Iris pigment epithelial cell (primary cell): Measurements from ENCODE around the gene PTPRF.

Source experiments
- DNase-seq: peaks from one replicate; pipeline ENCODE4 v3.0.0-alpha.2; 2011; ENCODE audit warnings: low read depth

The PTPRF gene

DNA sequence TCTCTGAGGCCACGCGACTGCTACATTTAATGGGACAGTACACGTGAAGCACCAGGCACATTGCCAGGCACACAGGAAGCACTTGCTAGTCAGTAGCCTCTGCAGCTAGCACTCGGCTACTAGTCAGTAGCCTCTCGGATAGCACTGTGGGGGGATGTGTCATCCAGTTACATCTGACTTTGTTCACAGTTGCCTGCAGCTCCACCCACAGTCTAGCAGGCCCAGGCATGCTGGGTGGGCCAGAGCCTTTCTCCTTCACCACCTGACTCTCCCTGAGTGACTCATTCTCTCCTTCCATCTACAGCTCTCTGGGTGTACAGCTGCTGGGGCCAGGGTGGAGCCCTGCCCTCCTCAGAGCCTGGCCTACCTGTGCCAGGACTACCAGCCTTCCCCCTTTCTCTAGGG lies 51.5 kb downstream of the PTPRF start:
- DNase-seq, result peak; percentile 97

DNA sequence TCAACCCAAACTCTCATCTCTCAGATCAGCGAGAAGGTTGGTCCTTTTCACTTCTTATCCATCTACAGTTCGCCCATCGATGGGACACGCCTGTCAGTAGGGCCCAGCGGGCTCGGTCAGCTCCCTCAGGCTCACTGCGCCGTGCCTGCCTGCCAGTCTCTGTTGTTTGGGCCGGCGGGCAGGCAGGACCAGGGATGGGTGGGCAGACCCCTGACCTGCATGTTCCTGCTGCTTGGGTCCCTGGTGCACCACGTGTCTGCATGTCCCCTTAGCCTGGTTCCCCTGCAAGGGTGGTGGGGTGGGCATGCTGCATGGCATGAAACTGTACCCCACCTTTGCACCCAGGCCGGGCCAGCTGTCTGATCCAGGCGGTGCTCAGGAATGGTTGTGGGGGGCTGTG lies 52.4 kb downstream of the PTPRF start:
- DNase-seq, result no peak

DNA sequence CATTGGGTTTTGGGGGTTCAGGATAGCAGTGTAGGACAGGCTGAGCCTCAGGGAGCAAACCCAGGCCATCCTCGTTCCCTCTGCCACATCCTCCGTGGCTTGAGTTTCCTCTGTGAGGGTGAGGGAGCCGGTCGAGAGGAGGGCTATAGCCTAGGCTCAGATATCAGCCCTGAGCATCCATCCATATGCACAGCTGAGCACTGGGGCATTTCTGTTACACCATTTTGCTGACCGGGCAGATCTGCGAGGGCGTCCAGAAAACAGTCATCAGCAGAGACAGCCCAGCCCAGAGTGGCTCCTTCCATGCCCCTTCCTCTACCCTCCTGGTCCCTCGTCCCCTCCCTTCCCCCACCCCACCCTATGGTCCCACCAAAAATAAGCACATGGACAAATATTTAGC lies 53.5 kb downstream of the PTPRF start:
- DNase-seq, result no peak

DNA sequence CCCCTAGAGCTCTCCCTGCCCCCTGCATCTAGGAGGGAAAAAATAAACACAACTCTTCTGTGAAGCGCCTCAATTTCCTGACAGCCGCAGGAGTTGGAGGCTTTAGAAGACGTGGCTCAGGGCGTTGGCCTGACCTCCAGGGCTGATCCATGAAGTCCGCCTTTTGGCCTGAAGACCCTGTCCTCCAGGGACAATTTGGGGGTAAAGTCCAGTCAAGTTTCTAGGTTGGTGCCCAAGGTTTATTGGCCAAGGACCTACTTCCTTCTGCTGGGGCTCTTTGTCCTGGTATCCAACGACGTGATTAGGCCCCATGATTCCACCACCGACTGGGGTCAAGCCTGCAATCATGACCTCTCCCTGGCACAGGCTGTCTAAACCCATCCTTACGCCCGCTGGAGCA lies 54.9 kb downstream of the PTPRF start:
- DNase-seq, result no peak

DNA sequence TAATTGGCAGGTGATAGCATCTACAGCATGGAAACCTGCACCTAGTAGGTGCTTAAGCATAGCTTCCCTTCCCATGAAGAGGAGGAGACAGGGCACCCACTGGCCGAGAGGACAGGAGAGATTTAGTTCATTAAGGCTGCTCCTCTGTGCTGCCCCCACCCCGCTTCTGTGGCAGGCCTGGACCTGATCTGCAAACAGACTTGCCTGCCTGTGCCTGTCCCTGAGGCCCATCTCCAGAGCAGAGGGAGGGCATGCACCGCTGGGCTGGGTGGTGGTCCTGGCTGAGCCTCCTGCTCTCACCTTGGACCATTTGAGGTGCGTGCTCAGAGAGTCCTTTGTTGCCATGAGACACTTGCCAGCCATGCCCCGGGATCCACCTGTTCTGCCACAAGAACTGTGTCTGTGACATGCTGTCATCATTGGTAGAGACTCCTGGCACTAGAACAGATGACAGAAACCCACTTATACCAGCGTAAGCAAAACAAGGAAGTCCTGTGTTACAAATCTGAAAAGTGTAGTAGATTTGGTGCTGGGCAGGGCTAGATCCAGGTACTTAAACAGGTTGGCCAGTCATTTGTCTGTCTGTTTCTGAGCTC lies 55.6 kb downstream of the PTPRF start:
- DNase-seq, result no peak

DNA sequence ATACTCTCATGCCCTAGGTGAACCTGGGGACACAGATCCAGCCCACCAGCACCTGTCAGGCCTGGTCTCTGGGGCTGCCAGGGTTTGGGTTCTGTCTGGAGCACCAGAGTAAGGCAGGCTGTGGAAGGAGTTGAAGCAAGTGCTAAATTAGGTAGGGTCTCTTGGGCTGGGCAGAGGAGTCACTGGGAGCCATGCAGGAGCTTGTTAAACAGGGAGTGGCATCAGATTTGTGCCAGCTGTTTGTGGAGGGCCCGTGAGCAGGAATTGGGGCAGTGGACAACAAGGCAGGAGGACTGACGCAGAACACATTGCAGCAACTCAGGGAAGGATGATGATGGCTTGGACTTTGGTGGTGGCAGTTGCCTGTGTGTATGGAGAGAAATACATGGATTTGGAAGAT lies 56.3 kb downstream of the PTPRF start:
- DNase-seq, result no peak

DNA sequence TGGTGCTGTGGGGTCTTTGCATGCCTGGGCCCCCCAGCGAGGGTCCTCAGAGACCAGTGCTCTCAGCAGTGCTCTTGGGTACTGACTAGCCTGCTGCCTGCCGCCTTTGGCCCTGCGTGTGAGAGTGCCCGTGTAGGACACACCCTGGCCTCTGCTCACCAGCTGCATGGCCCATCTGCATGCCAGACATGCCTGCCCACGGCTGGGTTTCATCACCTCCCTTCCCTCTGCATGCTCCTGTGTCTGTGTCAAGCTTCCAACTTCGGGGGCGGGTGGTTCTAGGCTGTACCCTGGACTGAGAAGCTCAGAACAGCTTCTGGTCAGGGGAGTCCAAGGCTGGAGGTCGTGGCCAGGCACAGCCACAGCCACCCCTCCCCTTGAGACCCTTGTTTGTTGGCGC lies 56.9 kb downstream of the PTPRF start:
- peak; percentile 36 for DNase-seq

DNA sequence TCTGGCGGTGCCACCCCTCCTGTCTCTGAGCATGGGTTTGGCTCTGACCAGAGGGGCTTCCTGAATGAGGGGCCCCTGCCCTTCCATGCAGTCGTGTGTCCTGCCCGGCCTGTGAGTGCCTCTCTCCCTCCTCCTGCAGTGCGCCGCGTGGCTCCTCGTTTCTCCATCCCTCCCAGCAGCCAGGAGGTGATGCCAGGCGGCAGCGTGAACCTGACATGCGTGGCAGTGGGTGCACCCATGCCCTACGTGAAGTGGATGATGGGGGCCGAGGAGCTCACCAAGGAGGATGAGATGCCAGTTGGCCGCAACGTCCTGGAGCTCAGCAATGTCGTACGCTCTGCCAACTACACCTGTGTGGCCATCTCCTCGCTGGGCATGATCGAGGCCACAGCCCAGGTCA lies 57.9 kb downstream of the PTPRF start:
- no peak for DNase-seq

DNA sequence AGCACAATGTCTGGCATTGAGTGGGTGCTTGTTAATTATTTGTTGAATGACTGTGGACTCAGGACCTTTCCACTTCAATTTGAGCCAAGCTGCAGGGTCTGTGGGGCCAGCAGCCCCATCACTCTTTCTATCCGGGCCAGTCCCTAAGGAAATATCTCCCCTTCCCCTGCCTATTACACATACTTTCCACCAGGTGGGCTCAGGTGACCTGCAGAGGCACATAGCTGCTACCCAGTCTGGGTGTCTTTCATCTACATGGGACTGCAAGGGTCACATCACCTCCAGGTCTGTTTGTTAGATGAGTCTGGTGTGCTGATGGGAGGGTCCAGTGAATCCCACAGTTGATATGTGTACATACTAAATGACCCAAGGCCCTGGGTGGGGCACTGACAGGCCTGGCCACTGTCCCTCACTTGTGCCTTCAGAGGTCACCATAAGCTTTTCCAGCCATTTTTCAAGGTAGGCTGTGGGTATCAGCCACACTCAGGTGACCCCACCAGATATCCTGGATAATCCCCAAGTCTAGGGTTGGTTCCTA lies 59.8 kb downstream of the PTPRF start:
- no peak for DNase-seq

DNA sequence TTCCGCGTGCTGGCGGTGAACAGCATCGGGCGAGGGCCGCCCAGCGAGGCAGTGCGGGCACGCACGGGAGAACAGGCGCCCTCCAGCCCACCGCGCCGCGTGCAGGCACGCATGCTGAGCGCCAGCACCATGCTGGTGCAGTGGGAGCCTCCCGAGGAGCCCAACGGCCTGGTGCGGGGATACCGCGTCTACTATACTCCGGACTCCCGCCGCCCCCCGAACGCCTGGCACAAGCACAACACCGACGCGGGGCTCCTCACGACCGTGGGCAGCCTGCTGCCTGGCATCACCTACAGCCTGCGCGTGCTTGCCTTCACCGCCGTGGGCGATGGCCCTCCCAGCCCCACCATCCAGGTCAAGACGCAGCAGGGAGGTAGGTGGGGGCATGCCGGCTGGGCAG lies 60.5 kb downstream of the PTPRF start:
- no peak for DNase-seq

DNA sequence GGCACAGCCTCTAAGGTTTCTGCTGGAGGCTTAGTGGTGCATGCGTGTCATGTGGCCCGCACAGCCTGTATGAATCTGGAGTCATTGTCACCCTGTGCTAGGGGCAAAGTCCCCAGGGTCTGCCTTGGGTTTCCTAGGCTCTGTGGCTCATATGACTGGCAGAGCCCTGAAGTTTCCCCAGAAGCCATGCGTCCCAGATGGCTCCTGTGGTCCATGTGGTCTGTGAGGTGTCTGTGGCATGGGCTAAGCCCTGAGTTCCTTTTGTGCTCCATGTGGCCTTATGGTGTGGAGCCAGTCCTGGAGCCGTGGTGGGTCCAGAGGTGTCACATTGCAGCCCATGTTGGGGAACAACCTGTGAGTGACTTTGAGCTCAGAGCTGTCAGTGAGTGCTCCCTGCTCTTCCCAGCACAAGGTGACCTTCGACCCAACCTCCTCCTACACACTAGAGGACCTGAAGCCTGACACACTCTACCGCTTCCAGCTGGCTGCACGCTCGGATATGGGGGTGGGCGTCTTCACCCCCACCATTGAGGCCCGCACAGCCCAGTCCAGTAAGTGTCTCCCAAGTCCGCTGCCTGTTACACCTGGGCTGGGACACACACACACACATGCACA lies 61.5 kb downstream of the PTPRF start:
- DNase-seq, result no peak

DNA sequence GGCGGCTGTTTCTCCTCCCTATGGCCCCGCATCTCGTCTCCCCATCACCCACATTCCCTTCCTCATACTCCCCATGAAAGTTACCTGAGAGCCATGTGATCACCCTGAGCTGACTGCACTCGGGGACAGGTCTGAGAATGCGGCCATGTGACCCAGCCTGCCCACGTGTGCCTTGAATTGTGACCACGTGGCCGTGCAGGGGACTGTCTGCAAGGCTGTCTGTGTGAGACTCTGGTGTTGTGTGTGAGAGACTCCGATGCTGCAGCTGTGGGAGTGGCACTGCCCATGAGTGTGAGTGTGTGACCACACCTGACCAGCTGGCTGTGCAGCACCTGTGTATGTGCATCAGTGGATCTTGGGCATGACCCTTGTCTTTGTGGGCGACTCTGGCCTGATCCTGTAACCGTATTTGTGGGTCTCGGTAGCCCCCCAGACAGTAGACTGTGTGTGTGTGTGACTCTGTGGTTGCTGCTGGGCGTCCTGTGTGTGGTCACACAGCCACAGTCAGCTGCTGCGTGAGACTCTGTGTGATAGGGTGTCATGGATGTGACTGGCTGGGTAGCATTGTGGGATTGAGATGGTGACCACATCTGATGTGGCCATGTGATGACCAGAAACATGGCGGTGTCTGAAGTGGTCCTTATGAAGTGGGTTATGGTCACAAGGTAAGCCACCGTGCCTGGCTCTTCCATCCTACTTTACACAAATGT lies 62.4 kb downstream of the PTPRF start:
- DNase-seq, result no peak

DNA sequence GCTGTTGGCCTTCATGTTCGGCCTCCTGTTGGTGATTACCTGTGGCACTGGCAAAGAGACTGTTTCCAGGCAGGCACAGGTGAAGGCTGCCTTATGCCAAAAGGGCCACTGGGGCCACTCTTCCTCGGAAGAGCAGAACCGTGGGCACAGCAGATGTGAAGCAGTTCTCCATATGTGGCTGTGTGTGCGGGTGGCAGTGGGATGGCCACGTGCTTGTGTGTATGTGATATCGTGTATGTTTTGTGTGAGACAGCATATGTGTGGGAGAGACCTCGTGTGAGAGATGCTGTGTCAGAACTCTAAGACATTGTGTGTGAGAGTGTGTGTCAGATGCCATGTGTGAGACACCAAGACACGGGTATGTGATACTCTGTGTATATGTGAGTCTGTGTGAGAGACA lies 65.9 kb downstream of the PTPRF start:
- no peak for DNase-seq

DNA sequence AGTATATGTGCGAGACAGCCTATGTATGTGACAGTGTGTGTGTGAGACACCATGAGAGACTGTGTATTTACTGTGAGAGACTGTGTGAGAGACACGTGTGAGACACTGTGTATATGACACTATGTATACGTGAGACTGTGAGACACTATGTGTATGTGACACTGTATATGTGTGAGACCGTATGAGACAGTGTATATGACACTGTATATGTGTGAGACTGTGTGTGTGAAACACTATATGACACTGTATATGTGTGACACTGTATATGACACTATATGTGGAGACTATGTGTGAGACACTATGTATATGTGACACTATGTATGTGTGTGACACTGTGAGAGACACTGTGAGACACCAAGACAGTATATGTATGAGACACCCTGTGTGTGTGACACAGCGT lies 66.3 kb downstream of the PTPRF start:
- DNase-seq, result no peak

DNA sequence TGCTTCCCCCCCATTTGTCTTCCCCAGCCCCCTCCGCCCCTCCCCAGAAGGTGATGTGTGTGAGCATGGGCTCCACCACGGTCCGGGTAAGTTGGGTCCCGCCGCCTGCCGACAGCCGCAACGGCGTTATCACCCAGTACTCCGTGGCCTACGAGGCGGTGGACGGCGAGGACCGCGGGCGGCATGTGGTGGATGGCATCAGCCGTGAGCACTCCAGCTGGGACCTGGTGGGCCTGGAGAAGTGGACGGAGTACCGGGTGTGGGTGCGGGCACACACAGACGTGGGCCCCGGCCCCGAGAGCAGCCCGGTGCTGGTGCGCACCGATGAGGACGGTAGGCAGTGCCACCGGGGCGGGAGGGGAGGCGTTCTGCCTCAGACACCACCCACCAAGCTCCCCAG lies 67.0 kb downstream of the PTPRF start:
- no peak for DNase-seq

DNA sequence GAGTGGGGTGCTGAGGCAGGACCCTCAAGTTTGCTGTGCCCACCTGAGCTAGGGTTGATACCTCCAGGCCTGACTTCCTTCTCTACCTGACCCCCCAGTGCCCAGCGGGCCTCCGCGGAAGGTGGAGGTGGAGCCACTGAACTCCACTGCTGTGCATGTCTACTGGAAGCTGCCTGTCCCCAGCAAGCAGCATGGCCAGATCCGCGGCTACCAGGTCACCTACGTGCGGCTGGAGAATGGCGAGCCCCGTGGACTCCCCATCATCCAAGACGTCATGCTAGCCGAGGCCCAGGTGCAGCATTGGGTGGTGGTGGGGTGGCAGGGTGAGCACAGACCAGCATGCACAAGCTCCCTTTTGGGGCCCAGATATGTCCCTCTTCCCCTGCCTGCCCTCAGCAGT lies 67.9 kb downstream of the PTPRF start:
- no peak for DNase-seq

DNA sequence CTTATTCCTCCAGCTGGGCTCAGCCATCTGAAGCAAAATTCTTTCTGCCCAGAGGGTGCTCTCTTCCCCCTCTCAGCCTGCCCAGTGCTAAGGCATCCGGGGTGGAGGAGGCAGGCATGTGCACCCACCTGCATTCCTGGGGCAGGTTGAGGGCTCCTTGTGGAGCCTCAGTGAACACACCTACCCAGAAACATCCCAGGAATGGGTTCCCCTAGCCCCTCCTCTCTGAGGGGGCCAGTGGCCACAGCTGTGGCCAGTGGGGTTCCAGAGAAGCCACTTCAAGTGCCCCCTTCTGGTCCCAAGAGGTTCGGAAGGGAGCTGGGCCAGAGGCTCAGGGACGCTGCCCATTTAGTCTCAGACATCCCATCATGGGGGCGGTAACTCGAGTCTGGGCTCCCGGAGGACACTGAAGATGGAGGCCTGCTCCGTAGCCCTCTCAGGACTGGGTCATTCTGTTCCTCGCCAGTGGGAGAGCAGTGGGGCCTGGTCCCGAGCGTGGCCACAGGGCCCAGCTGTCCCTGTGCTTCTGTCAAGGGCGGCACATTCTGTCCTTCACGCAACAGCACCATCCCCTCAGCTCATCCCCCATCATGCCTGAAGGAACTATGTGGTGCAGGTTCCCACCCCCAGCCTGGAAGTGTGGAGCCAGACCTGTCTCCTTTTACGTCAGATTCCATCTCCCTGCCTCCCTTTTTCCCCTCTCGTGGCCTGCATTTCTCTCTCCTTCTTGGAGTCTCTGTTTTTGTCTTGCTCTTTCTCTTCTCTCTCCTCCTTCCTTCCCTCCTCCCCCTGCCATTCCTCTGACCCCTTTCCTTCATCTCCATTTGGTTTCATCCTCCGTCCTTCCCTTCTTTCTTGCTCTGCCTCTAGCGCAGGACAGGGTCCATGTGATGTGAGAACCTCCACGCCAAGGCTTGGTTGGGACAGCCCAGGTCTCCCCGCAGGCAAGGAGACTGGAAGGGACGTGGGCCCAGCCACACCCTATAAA lies 69.6 kb downstream of the PTPRF start:
- no peak for DNase-seq

DNA sequence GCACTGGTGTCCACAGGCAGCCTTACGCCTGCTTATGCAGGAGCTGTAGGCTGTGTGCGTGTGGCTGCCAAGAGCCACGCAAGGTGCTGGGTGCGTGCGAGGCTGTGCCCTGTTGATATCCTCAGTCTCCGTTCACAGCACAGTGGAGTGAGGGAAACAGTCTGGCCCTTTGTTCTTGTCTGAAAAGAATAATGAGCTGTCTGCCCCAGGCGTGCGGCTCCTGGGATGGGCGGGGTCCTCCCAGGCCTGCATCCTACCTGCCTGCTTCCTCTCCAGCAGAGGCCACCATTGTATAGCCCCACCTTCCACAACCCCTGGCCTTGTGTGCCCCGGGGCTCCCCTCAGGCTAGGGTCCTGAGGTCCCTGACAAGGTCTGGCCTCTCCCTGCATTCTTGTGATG lies 72.3 kb downstream of the PTPRF start:
- DNase-seq, result no peak

DNA sequence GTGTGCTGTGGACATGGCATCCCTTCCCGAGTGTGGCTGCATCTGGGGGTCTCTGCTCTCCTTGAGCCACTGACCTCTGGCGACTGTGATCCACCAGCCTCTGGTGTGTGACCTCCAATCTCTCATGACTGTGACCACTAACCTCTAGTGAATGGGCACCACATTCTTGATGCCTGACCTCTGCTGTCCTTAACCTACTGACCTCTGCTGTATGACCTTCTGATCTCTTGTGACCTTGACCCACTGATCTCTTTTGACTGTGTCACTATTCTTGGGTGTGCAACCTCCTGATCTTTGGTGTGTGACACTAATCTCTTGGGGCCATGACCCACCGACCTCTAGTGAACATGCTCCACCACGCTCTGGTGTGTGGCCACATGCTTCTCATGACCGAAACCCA lies 73.5 kb downstream of the PTPRF start:
- DNase-seq, result no peak

DNA sequence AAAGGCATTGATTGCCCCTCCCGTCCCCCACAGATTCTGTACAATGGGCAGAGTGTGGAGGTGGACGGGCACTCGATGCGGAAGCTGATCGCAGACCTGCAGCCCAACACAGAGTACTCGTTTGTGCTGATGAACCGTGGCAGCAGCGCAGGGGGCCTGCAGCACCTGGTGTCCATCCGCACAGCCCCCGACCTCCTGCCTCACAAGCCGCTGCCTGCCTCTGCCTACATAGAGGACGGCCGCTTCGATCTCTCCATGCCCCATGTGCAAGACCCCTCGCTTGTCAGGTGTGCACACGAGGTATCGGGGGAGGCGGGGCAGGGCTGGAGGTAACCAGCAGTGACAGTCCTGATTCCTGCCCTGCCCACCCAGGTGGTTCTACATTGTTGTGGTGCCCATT lies 74.5 kb downstream of the PTPRF start:
- no peak for DNase-seq

DNA sequence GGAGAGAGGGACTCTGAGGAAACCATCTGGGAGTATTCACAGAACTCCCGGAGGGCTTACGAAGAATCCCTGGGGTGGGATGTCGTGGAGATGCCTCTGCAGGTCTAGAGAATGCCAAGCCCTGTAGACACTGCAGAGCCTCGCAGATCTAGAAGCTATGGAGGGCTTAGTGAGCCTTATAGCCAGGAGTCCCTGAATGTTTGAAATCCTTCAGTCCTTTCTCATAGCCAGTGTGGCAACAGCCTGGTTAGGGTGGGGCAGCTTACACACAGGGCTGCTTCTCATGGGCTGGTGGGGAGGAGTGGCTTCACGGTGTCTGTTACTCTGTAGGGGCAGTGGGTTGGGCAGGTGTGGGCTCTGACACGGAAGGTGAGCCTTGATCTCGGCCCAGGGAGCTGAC lies 75.1 kb downstream of the PTPRF start:
- peak; percentile 47 for DNase-seq

DNA sequence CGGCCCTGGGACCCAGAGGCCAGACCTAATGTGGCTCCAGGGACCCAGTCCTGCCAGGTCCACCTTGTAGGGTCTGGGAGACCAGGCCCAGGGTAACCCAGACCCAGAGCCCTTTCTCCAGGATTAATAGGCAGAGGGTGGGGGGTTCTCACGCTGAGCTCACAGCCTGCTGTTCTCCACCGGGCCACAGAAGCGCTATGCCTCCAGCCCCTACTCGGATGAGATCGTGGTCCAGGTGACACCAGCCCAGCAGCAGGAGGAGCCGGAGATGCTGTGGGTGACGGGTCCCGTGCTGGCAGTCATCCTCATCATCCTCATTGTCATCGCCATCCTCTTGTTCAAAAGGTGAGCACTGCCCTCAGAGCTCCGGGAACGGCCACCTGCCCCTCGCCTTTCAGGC lies 75.9 kb downstream of the PTPRF start:
- DNase-seq, result no peak
